HL-60/S4 treated with retinoic acid at 250 ng/mL for 4 days and 3 days (cell line): ENCODE results near the gene PFDN4.

Experiments used
- in situ Hi-C: fragments of 300-500 bp; cut with MboI; formaldehyde crosslinking; loops from 2 replicates; pipeline ENCODE4 v1.7.0; 2022; ENCODE audit warnings: low sequenced_read_pairs

PFDN4 gene

GRCh38 chr20:54207743-54208547, at the start of gene PFDN4:
Gene PFDN4 (plus strand): TSS chr20:54208087. CDS start chr20:54208101, 14 bp downstream.
- in situ Hi-C loops: no loop called here

GRCh38 chr20:54158226-54158625, 49.7 kb upstream of the PFDN4 start:
- in situ Hi-C loops: no loop called here

- in situ Hi-C loops: no loop called here
Measured at GRCh38 chr20:54158856-54159418, 49.0 kb upstream of the PFDN4 start.

- in situ Hi-C loops: no loop called here
Measured at GRCh38 chr20:54160065-54161007, 47.6 kb upstream of the PFDN4 start.

GRCh38 chr20:54161008-54161820, 46.7 kb upstream of the PFDN4 start:
- in situ Hi-C loops: no loop called here

GRCh38 chr20:54161821-54162149, 46.1 kb upstream of the PFDN4 start:
- in situ Hi-C loops: no loop called here

- in situ Hi-C loops: no loop called here
Measured at GRCh38 chr20:54162378-54163009, 45.4 kb upstream of the PFDN4 start.

GRCh38 chr20:54163402-54163801, 44.5 kb upstream of the PFDN4 start:
- in situ Hi-C loops: no loop called here

GRCh38 chr20:54165014-54165413, 42.9 kb upstream of the PFDN4 start:
- in situ Hi-C loops: no loop called here

GRCh38 chr20:54165803-54166202, 42.1 kb upstream of the PFDN4 start:
- in situ Hi-C loops: no loop called here

- in situ Hi-C loops: no loop called here
Measured at GRCh38 chr20:54166987-54167662, 40.8 kb upstream of the PFDN4 start.

GRCh38 chr20:54167909-54168872, 39.7 kb upstream of the PFDN4 start:
- in situ Hi-C loops: no loop called here

GRCh38 chr20:54168961-54169862, 38.7 kb upstream of the PFDN4 start:
- in situ Hi-C loops: no loop called here

- in situ Hi-C loops: no loop called here
Measured at GRCh38 chr20:54170026-54170471, 37.8 kb upstream of the PFDN4 start.

- in situ Hi-C loops: no loop called here
Measured at GRCh38 chr20:54170963-54171362, 36.9 kb upstream of the PFDN4 start.

GRCh38 chr20:54172532-54172855, 35.4 kb upstream of the PFDN4 start:
- in situ Hi-C loops: no loop called here

- in situ Hi-C loops: no loop called here
Measured at GRCh38 chr20:54172856-54173652, 34.8 kb upstream of the PFDN4 start.
